Colonic mucosa (tissue), 4 donors: Measurements from ENCODE around the gene SLC35E4. TPM values are rescaled to one million over a fixed set of nuclear protein-coding genes. Genes with fewer than 3 reads are reported as not detected.

Experiments
- DNase-seq: peaks from one replicate; pipeline ENCODE4 v3.0.0-alpha.2; 2020
- H3K27ac ChIP-seq: fragments of 200-600 bp; one replicate; pipeline ENCODE4 v1.8.0; 2021
- H3K27me3 ChIP-seq: fragments of 200-600 bp; one replicate; pipeline ENCODE4 v1.8.0; 2021
- H3K36me3 ChIP-seq: fragments of 200-600 bp; one replicate; pipeline ENCODE4 v1.8.0; 2021
- H3K4me1 ChIP-seq: fragments of 200-600 bp; one replicate; pipeline ENCODE4 v1.8.0; 2021; ENCODE audit warnings: mild to moderate bottlenecking
- H3K4me3 ChIP-seq: fragments of 200-600 bp; one replicate; pipeline ENCODE4 v1.8.0; 2021
- H3K9ac ChIP-seq, 2 donors: one replicate each; pipeline ENCODE4 v1.7.0; 2013; ENCODE audit warnings: control low read depth in 2 of 2, low read depth in 2 of 2, low read length in 2 of 2
- H3K9me3 ChIP-seq: fragments of 200-600 bp; one replicate; pipeline ENCODE4 v1.8.0; 2021
- intact Hi-C: fragments of 100-400 bp; cut with DNase I; formaldehyde crosslinking; loops from one replicate; pipeline ENCODE4 v1.14.1; 2022
- total RNA-seq, 2 donors: library from RNA; stranded (reverse); fragmentation: NEBNext Ultra II Directional in 1 of 2; extraction: Animal tissue kit (Norgen Biotek cat#: 25700) in 1 of 2; gene quantifications; one replicate each; pipeline ENCODE4 v1.2.1, GENCODE V29; 2021
- TF ChIP-seq, protein P1 (sequence below): fragments of 200-600 bp; IDR thresholded peaks from one replicate; pipeline ENCODE4 v1.8.0; 2022; ENCODE audit warnings: antibody characterized with exemption, mild to moderate bottlenecking
- donor health status: healthy.
- donor health status: DM: no; HTN: no; CAD: no.
- donor health status: DM: no; HTN: no; CAD: no.

Gene SLC35E4
- total RNA-seq, 2 donors from 2014 or later = 5.7 to 7.0 TPM

DNA sequence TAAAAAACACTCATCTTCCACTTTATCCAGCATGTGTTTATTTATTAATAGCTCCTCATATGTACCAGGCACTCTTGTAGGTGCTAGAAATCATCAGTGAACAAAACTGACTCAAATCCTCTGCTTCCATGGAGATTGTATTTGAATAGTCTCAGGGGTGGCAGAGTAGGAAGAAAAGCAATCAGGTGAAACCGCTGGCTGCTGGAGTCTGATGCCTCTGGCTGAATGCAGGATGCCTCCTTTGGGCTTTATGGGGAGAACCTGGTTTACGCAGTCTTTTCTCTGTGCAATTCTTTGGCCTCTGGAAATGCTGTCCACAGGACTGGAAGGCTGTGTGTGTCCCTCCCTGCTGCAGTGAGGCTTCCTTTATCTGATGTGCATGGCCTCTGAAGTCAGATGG is 46.2 kb downstream of the SLC35E4 start:
- no peaks in the 10 kb centered on the region for H3K27me3 ChIP-seq
- H3K36me3 ChIP-seq = no peaks in the 10 kb centered on the region
- intact Hi-C loops = no loop called here
- H3K4me3 ChIP-seq = no peak overlapping the region
- H3K9ac ChIP-seq = no peak overlapping the region
- TF ChIP-seq, protein P1, sequence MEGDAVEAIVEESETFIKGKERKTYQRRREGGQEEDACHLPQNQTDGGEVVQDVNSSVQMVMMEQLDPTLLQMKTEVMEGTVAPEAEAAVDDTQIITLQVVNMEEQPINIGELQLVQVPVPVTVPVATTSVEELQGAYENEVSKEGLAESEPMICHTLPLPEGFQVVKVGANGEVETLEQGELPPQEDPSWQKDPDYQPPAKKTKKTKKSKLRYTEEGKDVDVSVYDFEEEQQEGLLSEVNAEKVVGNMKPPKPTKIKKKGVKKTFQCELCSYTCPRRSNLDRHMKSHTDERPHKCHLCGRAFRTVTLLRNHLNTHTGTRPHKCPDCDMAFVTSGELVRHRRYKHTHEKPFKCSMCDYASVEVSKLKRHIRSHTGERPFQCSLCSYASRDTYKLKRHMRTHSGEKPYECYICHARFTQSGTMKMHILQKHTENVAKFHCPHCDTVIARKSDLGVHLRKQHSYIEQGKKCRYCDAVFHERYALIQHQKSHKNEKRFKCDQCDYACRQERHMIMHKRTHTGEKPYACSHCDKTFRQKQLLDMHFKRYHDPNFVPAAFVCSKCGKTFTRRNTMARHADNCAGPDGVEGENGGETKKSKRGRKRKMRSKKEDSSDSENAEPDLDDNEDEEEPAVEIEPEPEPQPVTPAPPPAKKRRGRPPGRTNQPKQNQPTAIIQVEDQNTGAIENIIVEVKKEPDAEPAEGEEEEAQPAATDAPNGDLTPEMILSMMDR = no peak
- no peak for DNase-seq
- no peak overlapping the region for H3K27ac ChIP-seq
- H3K4me1 ChIP-seq = no peaks in the 10 kb centered on the region
- H3K9me3 ChIP-seq = no peaks in the 10 kb centered on the region

DNA sequence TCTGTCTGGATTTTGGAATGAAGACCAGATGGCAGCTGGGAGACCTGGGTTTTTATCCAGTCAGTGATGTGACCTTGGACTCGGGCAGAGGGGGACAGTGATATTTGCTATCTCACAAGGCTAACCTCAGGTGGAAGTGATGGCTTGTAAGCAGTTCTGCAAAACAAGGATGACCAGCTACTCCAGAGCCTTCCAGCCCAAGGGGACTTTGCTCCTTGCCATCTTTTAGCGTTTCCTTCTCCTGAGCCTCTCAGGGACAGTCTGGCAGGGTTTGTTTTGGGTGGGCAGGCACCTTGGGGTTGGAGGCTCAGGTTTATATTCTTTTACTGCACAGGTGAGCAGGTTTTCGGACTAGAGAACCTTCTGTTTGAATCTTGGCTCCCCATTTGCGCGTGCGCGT is 49.6 kb downstream of the SLC35E4 start:
- TF ChIP-seq, protein P1 = no peak
- no peaks in the 10 kb centered on the region for H3K9me3 ChIP-seq
- intact Hi-C loops = no loop called here
- no peaks in the 10 kb centered on the region for H3K4me1 ChIP-seq
- no peaks in the 10 kb centered on the region for H3K36me3 ChIP-seq
- no peak overlapping the region for H3K9ac ChIP-seq
- H3K27ac ChIP-seq = no peak overlapping the region
- no peak overlapping the region for H3K4me3 ChIP-seq
- no peaks in the 10 kb centered on the region for H3K27me3 ChIP-seq
- peak; percentile 56 for DNase-seq

DNA sequence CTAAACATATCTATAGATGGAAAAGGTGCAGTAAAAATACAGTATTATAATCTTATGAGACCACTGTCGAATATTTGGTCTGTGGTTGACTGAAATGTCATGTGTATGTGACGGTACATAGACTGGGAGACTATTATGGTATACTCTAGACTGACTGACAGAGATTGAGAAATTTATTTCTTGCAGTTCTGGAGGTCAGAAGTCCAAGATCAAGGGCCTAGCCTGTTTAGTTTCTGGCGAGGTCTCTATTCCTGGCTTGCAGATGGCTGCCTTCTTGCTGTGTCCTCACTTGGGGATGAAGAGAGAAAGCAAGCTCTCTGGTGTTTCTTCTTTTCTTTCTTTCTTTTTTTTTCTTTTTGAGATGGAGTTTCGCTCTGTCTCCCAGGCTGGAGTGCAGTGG is 51.8 kb downstream of the SLC35E4 start:
- no peaks in the 10 kb centered on the region for H3K27me3 ChIP-seq

DNA sequence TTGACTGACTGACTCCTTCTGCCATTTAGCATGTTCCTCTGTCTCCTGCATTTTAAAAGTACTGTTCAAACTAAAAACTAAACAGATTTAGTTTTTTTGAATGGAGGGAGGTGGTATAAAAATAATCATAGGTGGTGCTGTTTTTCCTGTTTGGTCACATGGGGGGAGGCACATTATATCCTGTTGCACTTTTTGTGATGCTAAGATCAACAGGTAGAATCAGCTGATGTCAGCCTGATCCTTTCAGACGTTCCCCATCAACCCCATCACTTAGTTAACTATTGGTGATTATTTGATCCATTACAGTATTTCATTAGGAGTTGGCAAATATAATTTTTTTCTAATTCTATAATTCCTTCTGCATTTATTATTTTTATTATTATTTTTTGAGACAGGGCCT is 54.0 kb downstream of the SLC35E4 start:
- intact Hi-C loops = no loop called here

More for the DNA sequence above, 51.8 kb downstream of the SLC35E4 start:
- Histone ChIP-seq H3K4me3 (no peak overlapping the region), H3K27ac (no peak overlapping the region), H3K9me3 (no peaks in the 10 kb centered on the region), H3K9ac (no peak overlapping the region), H3K36me3 (no peaks in the 10 kb centered on the region), H3K4me1 (no peaks in the 10 kb centered on the region)
- intact Hi-C loops = no loop called here
- no peak for DNase-seq
- TF ChIP-seq, protein P1 = no peak

DNA sequence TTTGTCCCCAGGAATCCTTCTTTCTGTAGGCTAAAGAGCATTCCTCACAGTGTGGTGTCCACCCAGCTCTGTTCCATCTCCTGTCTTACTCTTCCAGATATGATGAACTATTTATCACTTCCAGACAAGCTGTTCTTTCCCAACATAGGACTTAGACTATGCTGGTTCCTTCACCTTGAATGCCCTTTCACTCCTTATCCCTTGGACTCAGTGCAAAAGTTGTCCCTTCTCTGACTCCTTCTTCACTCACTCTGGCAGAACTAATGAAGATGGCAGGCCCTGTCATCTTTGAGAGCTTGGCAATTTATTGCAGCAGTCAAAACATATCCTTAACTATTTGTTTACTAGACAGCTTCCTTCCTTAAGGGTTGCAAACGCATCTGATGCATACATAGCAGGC is 55.6 kb downstream of the SLC35E4 start:
- Histone ChIP-seq H3K36me3 (no peaks in the 10 kb centered on the region), H3K27ac (no peak overlapping the region), H3K9me3 (no peaks in the 10 kb centered on the region), H3K9ac (no peak overlapping the region), H3K4me1 (no peaks in the 10 kb centered on the region), H3K27me3 (no peaks in the 10 kb centered on the region), H3K4me3 (no peak overlapping the region)
- DNase-seq = no peak
- TF ChIP-seq, protein P1 = no peak
- intact Hi-C loops = no loop called here

More for the DNA sequence above, 54.0 kb downstream of the SLC35E4 start:
- Histone ChIP-seq H3K36me3 (no peaks in the 10 kb centered on the region), H3K9me3 (no peaks in the 10 kb centered on the region), H3K27ac (no peak overlapping the region), H3K4me3 (no peak overlapping the region), H3K4me1 (no peaks in the 10 kb centered on the region), H3K27me3 (no peaks in the 10 kb centered on the region), H3K9ac (no peak overlapping the region)
- TF ChIP-seq, protein P1 = no peak
- DNase-seq = no peak
